GM23248 (cell line): ENCODE data around the gene TPRN.

Experiments
- EZH2 ChIP-seq: fragments of 200-600 bp; sonication (generic); IDR thresholded peaks from 2 replicates; pipeline ENCODE4 v1.6.1; 2018; ENCODE audit warnings: antibody characterized with exemption, mild to moderate bottlenecking; ENCODE audit not compliant: insufficient read depth, poor library complexity, severe bottlenecking
- EZH2phosphoT487 ChIP-seq: fragments of 200-600 bp; sonication (generic); IDR thresholded peaks from 2 replicates; pipeline ENCODE4 v1.6.1; 2018; ENCODE audit warnings: antibody characterized with exemption, moderate library complexity, mild to moderate bottlenecking, low read depth; ENCODE audit not compliant: insufficient read depth

DNA sequence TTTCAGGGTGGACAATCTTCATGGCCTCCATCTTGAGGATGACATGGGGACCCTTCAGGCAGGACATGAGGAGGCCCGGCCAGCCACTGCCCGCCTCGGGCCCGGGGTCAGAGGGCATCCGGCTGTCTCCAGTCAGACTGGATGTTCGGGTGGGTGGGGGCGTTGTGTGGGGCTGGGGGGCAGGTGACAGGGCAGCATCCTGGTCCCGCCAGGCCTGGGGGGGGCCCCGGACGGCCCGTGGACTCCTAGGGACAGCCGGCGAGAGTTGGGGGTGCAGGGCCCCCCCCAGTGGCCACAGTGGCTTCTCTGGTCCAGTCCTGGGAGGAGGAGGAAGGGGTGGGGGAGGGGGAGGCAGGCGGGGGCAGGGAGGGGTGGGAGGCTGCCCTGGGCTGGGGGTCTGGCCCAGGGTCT, 20.6 kb upstream of the TPRN start:
- TF ChIP-seq EZH2phosphoT487 (no peak), EZH2 (no peak)
